ENCODE results near the gene KCNAB1. TPM values are rescaled to one million over a fixed set of nuclear protein-coding genes. Genes with fewer than 3 reads are reported as not detected.

Gene KCNAB1
- total RNA-seq, 3 donors from 2014 or later: 3.9 to 8.3 (median 5.4) TPM

DNA sequence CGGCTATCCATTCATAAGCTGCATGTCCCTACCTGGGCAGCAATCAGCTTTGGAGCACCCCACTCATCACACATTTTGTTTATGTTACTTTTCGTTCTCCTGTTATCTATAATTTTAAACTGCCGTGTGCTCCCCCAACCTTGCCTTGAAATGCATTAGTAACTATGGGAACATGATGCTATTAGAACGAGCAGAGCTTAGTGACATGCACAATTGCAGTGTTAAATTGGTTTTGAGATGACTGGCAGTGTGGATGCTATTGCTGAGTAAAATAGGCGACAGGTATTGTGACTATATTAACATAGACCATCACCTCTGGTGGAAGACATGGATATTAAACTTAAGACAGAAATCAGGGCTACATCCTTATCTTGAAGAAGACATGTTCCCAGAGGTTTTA lies 191.6 kb downstream of the KCNAB1 start:
- Histone ChIP-seq H3K36me3 (no peaks in the 10 kb centered on the region), H3K27me3 (no peaks in the 10 kb centered on the region), H3K9me3 (no peaks in the 10 kb centered on the region), H3K4me1 (no peaks in the 10 kb centered on the region), H3K27ac (no peak overlapping the region), H3K4me3 (no peak overlapping the region)
- intact Hi-C loops (cut with DNase I; ENCODE audit: low total_unique reads): no loop called here
- no peak for DNase-seq (ENCODE audit: low spot score in 2 of 2)
- no peak for TF ChIP-seq CTCF (IDR thresholded peaks at IDR 0.05)
- TF ChIP-seq POLR2A (IDR thresholded peaks at IDR 0.05): no peak
- TF ChIP-seq POLR2AphosphoS5 (IDR thresholded peaks at IDR 0.05): no peak

- DNase-seq (ENCODE audit: low spot score in 2 of 2): no peak
- H3K36me3 ChIP-seq: no peaks in the 10 kb centered on the region
- H3K27ac ChIP-seq: no peak overlapping the region
- no peaks in the 10 kb centered on the region for H3K4me1 ChIP-seq
- intact Hi-C loops (cut with DNase I; ENCODE audit: low total_unique reads): no loop called here
- no peak overlapping the region for H3K4me3 ChIP-seq
- TF ChIP-seq POLR2A (IDR thresholded peaks at IDR 0.05) (no peak), POLR2AphosphoS5 (IDR thresholded peaks at IDR 0.05) (no peak), CTCF (IDR thresholded peaks at IDR 0.05) (no peak)
- H3K27me3 ChIP-seq: no peaks in the 10 kb centered on the region
- no peaks in the 10 kb centered on the region for H3K9me3 ChIP-seq
These were observed 195.7 kb downstream of the KCNAB1 start for GRCh38 chr3:156316076-156316475.

DNA sequence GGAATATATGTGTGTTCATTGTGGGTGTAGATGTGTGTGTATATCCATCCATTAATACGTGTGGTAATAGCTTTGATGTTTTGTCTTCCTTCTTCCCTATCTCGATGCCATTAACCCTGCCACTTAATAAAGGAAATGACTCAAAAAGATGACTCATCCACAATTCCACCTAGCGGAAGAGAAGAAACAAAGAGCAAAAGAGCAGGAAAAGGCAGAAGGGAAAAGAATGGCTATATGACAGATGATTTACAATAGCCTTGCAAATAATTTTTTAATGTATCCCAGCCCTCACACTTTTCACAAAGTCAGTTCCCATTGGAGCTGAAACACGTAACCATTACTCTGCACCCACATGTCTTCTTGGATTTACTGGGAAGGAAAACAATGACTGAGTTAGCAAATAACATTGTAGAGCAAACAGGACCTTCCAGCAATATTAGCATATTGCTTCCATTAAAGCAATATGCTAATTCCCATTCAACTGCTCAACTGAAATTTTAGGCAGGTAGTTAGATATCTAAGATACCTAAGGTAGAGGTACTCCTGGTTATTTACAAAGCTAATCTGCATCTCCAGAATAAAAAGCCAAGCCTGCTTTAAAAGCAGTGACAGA lies 197.2 kb downstream of the KCNAB1 start:
- TF ChIP-seq POLR2A (IDR thresholded peaks at IDR 0.05): no peak
- TF ChIP-seq CTCF (IDR thresholded peaks at IDR 0.05): no peak
- TF ChIP-seq POLR2AphosphoS5 (IDR thresholded peaks at IDR 0.05): no peak

DNA sequence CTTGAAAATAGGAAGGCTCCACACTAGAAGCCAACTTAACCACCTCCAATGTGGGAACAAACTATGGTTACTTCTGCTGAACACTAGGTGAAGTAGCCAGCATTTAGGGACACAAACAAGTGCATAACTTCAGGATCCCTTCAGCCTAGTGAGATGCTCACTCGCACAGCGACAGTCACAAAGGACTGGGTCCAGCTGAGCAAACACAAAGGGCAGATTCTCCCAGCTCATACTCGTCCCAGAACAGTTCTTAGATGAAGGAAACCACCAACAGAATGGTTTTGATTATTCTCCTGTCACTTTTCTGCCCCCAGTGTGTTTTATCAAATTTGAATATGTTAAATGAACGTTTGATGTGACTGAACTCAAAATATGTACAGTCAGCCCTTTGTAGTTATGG lies 201.6 kb downstream of the KCNAB1 start:
- no peak for TF ChIP-seq CTCF (IDR thresholded peaks at IDR 0.05)
- TF ChIP-seq POLR2AphosphoS5 (IDR thresholded peaks at IDR 0.05): no peak
- TF ChIP-seq POLR2A (IDR thresholded peaks at IDR 0.05): no peak
- Histone ChIP-seq H3K27me3 (no peaks in the 10 kb centered on the region), H3K36me3 (no peaks in the 10 kb centered on the region), H3K9me3 (no peaks in the 10 kb centered on the region), H3K4me3 (no peak overlapping the region), H3K4me1 (no peaks in the 10 kb centered on the region), H3K27ac (no peak overlapping the region)
- intact Hi-C loops (cut with DNase I; ENCODE audit: low total_unique reads): no loop called here
- no peak for DNase-seq (ENCODE audit: low spot score in 2 of 2)

More for the DNA sequence above, 197.2 kb downstream of the KCNAB1 start:
- Histone ChIP-seq H3K4me3 (no peak overlapping the region), H3K27ac (no peak overlapping the region), H3K4me1 (no peaks in the 10 kb centered on the region), H3K27me3 (no peaks in the 10 kb centered on the region), H3K36me3 (no peaks in the 10 kb centered on the region), H3K9me3 (no peaks in the 10 kb centered on the region)
- intact Hi-C loops (cut with DNase I; ENCODE audit: low total_unique reads): no loop called here
- DNase-seq (ENCODE audit: low spot score in 2 of 2): no peak

- Histone ChIP-seq H3K4me3 (no peak overlapping the region), H3K4me1 (no peaks in the 10 kb centered on the region), H3K36me3 (no peaks in the 10 kb centered on the region), H3K27me3 (no peaks in the 10 kb centered on the region), H3K9me3 (no peaks in the 10 kb centered on the region), H3K27ac (no peak overlapping the region)
- intact Hi-C loops (cut with DNase I; ENCODE audit: low total_unique reads): no loop called here
- TF ChIP-seq POLR2A (IDR thresholded peaks at IDR 0.05): no peak
- TF ChIP-seq CTCF (IDR thresholded peaks at IDR 0.05): no peak
- no peak for TF ChIP-seq POLR2AphosphoS5 (IDR thresholded peaks at IDR 0.05)
- DNase-seq (ENCODE audit: low spot score in 2 of 2): no peak
These were observed 203.1 kb downstream of the KCNAB1 start for GRCh38 chr3:156323466-156323865.

All from breast epithelium (tissue), 4 donors.